WERI-Rb-1 (cell line): ENCODE results near the gene GPLD1.

Experiments used
- DNase-seq: peaks from one replicate; pipeline ENCODE4 v3.0.0-alpha.2; 2020
- H3K27ac ChIP-seq: fragments of 250-450 bp; sonication (Bioruptor Pico); 2 replicates; pipeline ENCODE4 v1.5.1; 2020; ENCODE audit warnings: mild to moderate bottlenecking, moderate library complexity
- H3K27me3 ChIP-seq: fragments of 250-450 bp; sonication (Bioruptor Pico); 2 replicates; pipeline ENCODE4 v1.5.1; 2021; ENCODE audit warnings: mild to moderate bottlenecking, low read depth, moderate library complexity; ENCODE audit not compliant: insufficient read depth, severe bottlenecking
- H3K36me3 ChIP-seq: fragments of 250-450 bp; sonication (Bioruptor Pico); 2 replicates; pipeline ENCODE4 v1.5.1; 2020; ENCODE audit warnings: mild to moderate bottlenecking, moderate library complexity
- H3K4me3 ChIP-seq: 2 replicates; pipeline ENCODE4 v1.5.1; 2011; ENCODE audit warnings: low read depth, mild to moderate bottlenecking, control low read depth, low read length
- H3K9me3 ChIP-seq: fragments of 250-450 bp; sonication (Bioruptor Pico); 2 replicates; pipeline ENCODE4 v1.5.1; 2021; ENCODE audit warnings: mild to moderate bottlenecking, moderate library complexity; ENCODE audit not compliant: severe bottlenecking
- TF ChIP-seq, protein P1 (sequence below): IDR thresholded peaks from 2 replicates; pipeline ENCODE4 v1.5.1; 2011; ENCODE audit warnings: low read depth, mild to moderate bottlenecking, control low read depth, inconsistent platforms, low read length

Gene GPLD1

DNA sequence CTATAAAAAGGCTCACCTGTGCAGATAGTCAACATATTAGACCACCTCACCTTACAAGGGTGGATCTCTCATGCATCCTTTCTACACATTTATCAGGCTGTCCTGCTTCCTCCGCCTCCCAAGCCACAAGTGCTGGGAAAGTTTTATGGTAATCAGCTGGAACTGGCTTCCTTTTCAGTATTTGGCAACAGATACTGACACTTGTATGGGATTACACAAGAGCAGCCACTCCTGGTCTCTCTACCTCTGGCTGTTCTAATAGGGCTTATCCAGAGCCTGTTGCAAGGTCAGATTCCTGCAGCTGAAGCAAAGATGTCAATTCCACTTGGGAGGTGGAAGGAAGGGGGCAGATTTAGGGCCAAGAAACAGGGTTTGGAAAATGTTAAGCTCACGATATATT is 503 bp upstream of the GPLD1 start:
- Histone ChIP-seq H3K36me3 (peaks cover 5% of the 10 kb centered on the region), H3K27ac (no peak overlapping the region), H3K27me3 (no peaks in the 10 kb centered on the region), H3K4me3 (no peak overlapping the region), H3K9me3 (no peaks in the 10 kb centered on the region)
- TF ChIP-seq, protein P1, sequence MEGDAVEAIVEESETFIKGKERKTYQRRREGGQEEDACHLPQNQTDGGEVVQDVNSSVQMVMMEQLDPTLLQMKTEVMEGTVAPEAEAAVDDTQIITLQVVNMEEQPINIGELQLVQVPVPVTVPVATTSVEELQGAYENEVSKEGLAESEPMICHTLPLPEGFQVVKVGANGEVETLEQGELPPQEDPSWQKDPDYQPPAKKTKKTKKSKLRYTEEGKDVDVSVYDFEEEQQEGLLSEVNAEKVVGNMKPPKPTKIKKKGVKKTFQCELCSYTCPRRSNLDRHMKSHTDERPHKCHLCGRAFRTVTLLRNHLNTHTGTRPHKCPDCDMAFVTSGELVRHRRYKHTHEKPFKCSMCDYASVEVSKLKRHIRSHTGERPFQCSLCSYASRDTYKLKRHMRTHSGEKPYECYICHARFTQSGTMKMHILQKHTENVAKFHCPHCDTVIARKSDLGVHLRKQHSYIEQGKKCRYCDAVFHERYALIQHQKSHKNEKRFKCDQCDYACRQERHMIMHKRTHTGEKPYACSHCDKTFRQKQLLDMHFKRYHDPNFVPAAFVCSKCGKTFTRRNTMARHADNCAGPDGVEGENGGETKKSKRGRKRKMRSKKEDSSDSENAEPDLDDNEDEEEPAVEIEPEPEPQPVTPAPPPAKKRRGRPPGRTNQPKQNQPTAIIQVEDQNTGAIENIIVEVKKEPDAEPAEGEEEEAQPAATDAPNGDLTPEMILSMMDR: no peak
- peak; percentile 31 for DNase-seq

DNA sequence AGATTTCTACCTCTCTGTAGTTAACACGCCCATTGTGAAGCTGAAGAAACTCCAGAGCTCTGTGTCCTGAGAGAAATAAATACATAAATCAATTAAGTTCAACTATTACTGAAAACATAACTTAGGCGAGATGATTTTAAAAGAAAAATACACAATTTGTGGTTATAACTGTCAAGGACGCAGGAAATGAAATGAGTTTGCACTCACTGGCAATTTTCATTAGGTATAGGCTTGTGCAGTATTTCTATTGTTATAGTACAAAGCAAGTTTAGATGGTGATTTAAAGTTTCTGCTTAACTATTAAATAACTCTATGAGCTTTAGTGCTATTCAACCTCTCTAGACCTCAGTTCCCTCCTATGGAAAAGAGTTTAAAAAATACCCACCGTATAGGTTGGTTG is 3.3 kb downstream of the GPLD1 start:
- DNase-seq: no peak
- no peak overlapping the region for H3K4me3 ChIP-seq
- no peaks in the 10 kb centered on the region for H3K9me3 ChIP-seq
- TF ChIP-seq, protein P1: no peak
- H3K36me3 ChIP-seq: peaks cover 12% of the 10 kb centered on the region
- no peaks in the 10 kb centered on the region for H3K27me3 ChIP-seq
- no peak overlapping the region for H3K27ac ChIP-seq

DNA sequence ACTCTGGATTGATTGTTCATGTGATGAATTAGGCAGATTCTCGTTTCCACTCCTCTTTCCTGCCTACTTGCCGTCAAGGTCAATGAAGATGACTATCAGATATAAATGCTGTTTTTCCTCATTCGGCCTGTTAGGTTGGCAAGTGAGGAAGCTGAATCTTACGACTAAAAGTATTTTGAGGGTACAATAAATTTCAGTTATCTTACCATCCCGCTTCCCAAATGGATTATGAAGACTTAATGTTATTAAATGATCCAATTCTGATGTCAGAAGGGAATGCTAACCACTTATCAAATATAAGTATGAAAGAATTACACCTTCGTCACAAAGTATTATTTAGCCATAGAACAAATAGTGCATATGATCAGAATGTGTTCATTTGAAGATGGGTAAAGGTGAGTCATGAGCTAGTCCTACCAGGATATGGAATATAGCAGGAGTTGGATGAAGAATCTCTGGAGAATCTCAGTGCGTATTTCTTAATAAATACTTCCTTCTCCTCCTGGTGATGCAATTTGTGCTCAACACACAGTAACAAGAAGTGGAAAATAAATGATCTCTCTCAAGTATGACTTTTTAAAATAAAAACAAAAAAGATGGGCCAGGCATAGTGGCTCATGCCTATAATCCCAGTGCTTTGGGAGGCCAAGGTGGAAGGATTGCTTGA is 4.6 kb downstream of the GPLD1 start:
- Histone ChIP-seq H3K36me3 (peaks cover 12% of the 10 kb centered on the region), H3K9me3 (no peaks in the 10 kb centered on the region), H3K4me3 (no peak overlapping the region), H3K27ac (no peak overlapping the region), H3K27me3 (no peaks in the 10 kb centered on the region)
- no peak for DNase-seq
- TF ChIP-seq, protein P1: no peak

DNA sequence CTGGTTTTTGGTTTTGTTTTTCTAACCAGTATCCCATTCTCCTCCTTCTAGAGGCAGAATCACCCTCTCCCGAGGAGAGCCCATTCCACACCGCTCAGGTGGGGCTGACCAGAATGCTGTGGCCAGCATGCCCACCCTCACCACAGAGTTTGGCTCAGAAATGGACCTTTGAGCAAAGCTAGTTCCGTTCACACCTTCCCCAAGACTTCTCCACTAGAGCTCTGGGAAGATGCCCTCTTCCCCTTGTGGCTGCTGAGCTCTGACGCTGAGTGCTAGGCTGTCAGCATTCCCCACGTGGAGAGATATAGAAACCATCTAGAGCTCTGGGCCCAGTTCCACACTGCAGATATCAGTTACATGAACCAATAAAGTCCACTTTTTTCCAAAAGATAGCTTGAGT is 7.9 kb downstream of the GPLD1 start:
- no peaks in the 10 kb centered on the region for H3K9me3 ChIP-seq
- no peak overlapping the region for H3K27ac ChIP-seq
- TF ChIP-seq, protein P1: no peak
- H3K4me3 ChIP-seq: no peak overlapping the region
- no peaks in the 10 kb centered on the region for H3K27me3 ChIP-seq
- H3K36me3 ChIP-seq: peaks cover 15% of the 10 kb centered on the region
- DNase-seq: peak; percentile 6

DNA sequence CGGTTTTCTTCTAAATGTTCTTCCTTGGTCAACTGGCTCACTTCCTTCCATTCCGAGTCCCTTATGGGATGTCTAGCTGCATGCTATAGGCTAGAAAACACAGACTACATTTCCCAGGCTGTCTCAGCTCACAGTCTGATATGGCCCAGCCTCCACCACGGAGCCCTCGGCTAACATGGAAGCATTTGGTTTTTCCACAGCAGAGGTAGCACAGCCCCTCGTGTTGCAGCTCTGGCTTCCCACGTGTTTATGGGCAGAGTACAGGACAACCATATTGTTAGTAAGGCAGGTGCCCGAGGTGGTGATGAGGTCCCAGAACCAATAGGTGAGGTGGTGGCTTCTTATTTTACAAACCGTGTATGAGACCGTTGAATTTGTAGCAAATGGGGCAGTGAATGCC is 8.7 kb downstream of the GPLD1 start:
- no peak overlapping the region for H3K4me3 ChIP-seq
- H3K27me3 ChIP-seq: no peaks in the 10 kb centered on the region
- TF ChIP-seq, protein P1: no peak
- H3K36me3 ChIP-seq: peaks cover 13% of the 10 kb centered on the region
- no peaks in the 10 kb centered on the region for H3K9me3 ChIP-seq
- no peak overlapping the region for H3K27ac ChIP-seq
- DNase-seq: peak; percentile 4

DNA sequence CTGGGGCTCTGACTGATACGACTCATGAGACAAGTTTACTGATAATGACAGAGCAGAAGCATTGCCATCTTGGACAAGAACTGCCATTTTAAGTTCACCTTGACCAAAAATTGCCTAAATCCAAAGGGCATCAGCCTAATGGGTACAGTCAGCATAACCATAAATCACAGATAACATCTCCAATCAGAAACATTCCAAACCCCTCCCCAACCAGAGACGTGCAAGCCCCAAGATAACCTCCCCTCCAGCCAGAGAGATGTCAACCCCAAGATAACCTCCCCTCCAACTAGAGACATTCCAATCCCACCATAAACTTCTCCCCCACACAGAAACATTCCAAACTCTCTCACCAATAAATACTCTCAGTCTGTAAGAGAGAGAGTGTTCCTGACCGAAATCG is 10.5 kb downstream of the GPLD1 start:
- no peak for DNase-seq
- H3K36me3 ChIP-seq: peaks cover 3% of the 10 kb centered on the region; the same call in 1 of the 2 replicates

More for the DNA sequence above, 10.5 kb downstream of the GPLD1 start:
- no peak overlapping the region for H3K27ac ChIP-seq
- H3K9me3 ChIP-seq: no peaks in the 10 kb centered on the region
- H3K4me3 ChIP-seq: no peak overlapping the region
- H3K27me3 ChIP-seq: no peaks in the 10 kb centered on the region
- TF ChIP-seq, protein P1: no peak
